ENCODE results near the gene SCAF4.
"Not testable (repeated sequence)": the region's sequence is repeated elsewhere in the genome, so short reads cannot be mapped to it uniquely, and the experiment has no call there.

SCAF4 gene

DNA sequence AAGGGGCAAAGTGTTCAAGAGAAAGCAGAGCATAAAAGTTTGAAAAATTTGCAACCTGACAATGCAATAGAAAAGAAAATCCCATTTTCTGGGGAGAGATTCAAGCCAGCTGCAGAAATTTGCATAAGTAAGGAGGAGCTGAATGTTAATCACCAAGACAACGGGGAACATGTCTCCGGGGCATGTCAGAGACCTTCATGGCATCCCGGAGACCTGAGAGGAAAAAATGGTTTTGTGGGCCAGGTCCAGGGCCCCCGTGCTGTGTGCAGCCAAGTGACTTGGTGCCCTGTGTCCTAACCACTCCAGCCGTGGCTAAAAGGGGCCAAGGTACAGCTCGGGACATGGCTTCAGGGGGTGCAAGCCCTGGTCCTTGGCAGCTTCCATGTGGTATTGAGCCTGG, 33.9 kb upstream of the SCAF4 start:
- H3K4me1 ChIP-seq (ENCODE audit: control insufficient read depth, insufficient read depth, low read length, poor library complexity, severe bottlenecking); H3K27me3 ChIP-seq (replicated peaks; ENCODE audit: control insufficient read depth, insufficient read depth, low read length, poor library complexity, severe bottlenecking); H3K36me3 ChIP-seq (ENCODE audit: control insufficient read depth, insufficient read depth, low read length); H3K9me3 ChIP-seq (ENCODE audit: control insufficient read depth, low read length); DNase-seq; H3K27ac ChIP-seq (ENCODE audit: insufficient read depth, low read length, poor library complexity, severe bottlenecking); H3K4me3 ChIP-seq (ENCODE audit: insufficient read depth, low read depth, low read length, poor library complexity, severe bottlenecking): not testable (repeated sequence)

- no peaks in the 10 kb centered on the region for H3K27me3 ChIP-seq (replicated peaks; ENCODE audit: control insufficient read depth, insufficient read depth, low read length, poor library complexity, severe bottlenecking)
- H3K4me1 ChIP-seq (ENCODE audit: control insufficient read depth, insufficient read depth, low read length, poor library complexity, severe bottlenecking) = no peaks in the 10 kb centered on the region
- H3K4me3 ChIP-seq (ENCODE audit: insufficient read depth, low read depth, low read length, poor library complexity, severe bottlenecking) = no peak overlapping the region
- H3K9me3 ChIP-seq (ENCODE audit: control insufficient read depth, low read length) = no peaks in the 10 kb centered on the region
- H3K36me3 ChIP-seq (ENCODE audit: control insufficient read depth, insufficient read depth, low read length) = no peaks in the 10 kb centered on the region
- H3K27ac ChIP-seq (ENCODE audit: insufficient read depth, low read length, poor library complexity, severe bottlenecking) = no peak overlapping the region
- DNase-seq = no peak
Observed at GRCh38 chr21:31760931-31761330, 29.0 kb upstream of the SCAF4 start.

- Histone ChIP-seq H3K4me3 (ENCODE audit: insufficient read depth, low read depth, low read length, poor library complexity, severe bottlenecking) (no peak overlapping the region), H3K36me3 (ENCODE audit: control insufficient read depth, insufficient read depth, low read length) (no peaks in the 10 kb centered on the region), H3K4me1 (ENCODE audit: control insufficient read depth, insufficient read depth, low read length, poor library complexity, severe bottlenecking) (no peaks in the 10 kb centered on the region), H3K27me3 (replicated peaks; ENCODE audit: control insufficient read depth, insufficient read depth, low read length, poor library complexity, severe bottlenecking) (no peaks in the 10 kb centered on the region), H3K9me3 (ENCODE audit: control insufficient read depth, low read length) (no peaks in the 10 kb centered on the region), H3K27ac (ENCODE audit: insufficient read depth, low read length, poor library complexity, severe bottlenecking) (no peak overlapping the region)
- no peak for DNase-seq
Observed at GRCh38 chr21:31756787-31757186, 24.9 kb upstream of the SCAF4 start.

DNA sequence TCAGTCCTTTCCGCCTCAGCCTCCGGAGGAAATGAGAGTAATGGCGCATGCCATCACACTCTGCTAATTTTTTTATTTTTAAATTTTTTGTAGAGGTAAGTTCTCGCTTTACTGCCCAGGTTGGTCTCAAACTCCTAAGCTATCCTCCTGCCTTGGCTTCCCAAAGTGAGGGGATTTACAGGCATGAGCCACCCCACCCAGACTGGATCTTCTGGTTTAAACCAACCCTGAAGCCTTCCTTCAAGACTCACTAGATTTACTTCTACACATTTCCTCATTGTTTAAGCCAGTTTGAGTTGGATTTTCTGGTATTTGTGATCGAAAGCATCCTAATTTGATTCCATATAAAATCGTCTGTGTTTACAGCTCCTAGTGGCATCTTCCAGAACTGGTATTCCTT, 23.1 kb upstream of the SCAF4 start:
- H3K4me1 ChIP-seq (ENCODE audit: control insufficient read depth, insufficient read depth, low read length, poor library complexity, severe bottlenecking) = no peaks in the 10 kb centered on the region
- H3K4me3 ChIP-seq (ENCODE audit: insufficient read depth, low read depth, low read length, poor library complexity, severe bottlenecking) = no peak overlapping the region
- H3K36me3 ChIP-seq (ENCODE audit: control insufficient read depth, insufficient read depth, low read length) = no peaks in the 10 kb centered on the region
- H3K27me3 ChIP-seq (replicated peaks; ENCODE audit: control insufficient read depth, insufficient read depth, low read length, poor library complexity, severe bottlenecking) = no peaks in the 10 kb centered on the region
- H3K9me3 ChIP-seq (ENCODE audit: control insufficient read depth, low read length) = no peaks in the 10 kb centered on the region
- no peak overlapping the region for H3K27ac ChIP-seq (ENCODE audit: insufficient read depth, low read length, poor library complexity, severe bottlenecking)
- no peak for DNase-seq

- Histone ChIP-seq H3K4me3 (ENCODE audit: insufficient read depth, low read depth, low read length, poor library complexity, severe bottlenecking) (no peak overlapping the region), H3K9me3 (ENCODE audit: control insufficient read depth, low read length) (no peaks in the 10 kb centered on the region), H3K27ac (ENCODE audit: insufficient read depth, low read length, poor library complexity, severe bottlenecking) (no peak overlapping the region), H3K36me3 (ENCODE audit: control insufficient read depth, insufficient read depth, low read length) (no peaks in the 10 kb centered on the region), H3K4me1 (ENCODE audit: control insufficient read depth, insufficient read depth, low read length, poor library complexity, severe bottlenecking) (no peaks in the 10 kb centered on the region), H3K27me3 (replicated peaks; ENCODE audit: control insufficient read depth, insufficient read depth, low read length, poor library complexity, severe bottlenecking) (no peaks in the 10 kb centered on the region)
- DNase-seq = no peak
Observed at GRCh38 chr21:31754708-31754960, 22.7 kb upstream of the SCAF4 start.

DNA sequence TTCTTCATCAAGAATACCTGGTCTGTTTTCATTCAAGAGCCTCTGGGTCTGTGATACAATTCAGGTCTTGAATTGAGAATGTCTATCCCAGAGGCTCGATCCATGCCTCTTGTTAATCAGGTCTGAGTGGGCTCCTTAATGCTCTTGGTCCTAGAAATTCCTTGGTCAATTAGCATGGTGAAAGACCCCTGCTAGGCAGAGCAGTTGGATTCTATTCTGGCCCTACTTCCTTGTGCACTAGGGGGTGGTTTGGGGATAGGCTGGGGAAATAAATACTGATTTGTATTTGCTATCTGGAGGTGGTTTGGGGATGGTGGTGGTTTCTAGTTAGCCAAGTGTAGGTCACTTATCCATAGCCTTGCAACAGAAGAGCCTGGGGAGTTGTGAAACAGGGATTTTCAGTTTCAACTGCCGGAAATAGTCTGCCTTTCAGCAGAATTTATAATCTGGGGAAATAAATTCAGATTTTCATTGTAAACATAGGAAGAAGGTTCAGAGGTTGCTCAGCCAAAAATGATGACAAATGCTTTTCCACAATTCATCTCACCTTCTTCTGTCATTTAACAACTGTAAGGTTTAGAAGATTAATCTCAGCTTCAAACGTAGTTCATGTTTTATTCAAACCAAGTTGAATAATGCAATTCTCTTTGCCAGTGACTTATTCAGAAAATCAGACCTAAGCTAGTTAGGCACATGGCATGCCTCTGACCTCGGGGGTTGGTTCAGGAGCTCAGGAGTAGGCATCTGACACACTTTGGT, 22.2 kb upstream of the SCAF4 start:
- Histone ChIP-seq H3K27me3 (replicated peaks; ENCODE audit: control insufficient read depth, insufficient read depth, low read length, poor library complexity, severe bottlenecking) (no peaks in the 10 kb centered on the region), H3K27ac (ENCODE audit: insufficient read depth, low read length, poor library complexity, severe bottlenecking) (no peak overlapping the region), H3K36me3 (ENCODE audit: control insufficient read depth, insufficient read depth, low read length) (no peaks in the 10 kb centered on the region), H3K9me3 (ENCODE audit: control insufficient read depth, low read length) (no peaks in the 10 kb centered on the region), H3K4me3 (ENCODE audit: insufficient read depth, low read depth, low read length, poor library complexity, severe bottlenecking) (no peak overlapping the region), H3K4me1 (ENCODE audit: control insufficient read depth, insufficient read depth, low read length, poor library complexity, severe bottlenecking) (no peaks in the 10 kb centered on the region)
- DNase-seq = no peak

- H3K9me3 ChIP-seq (ENCODE audit: control insufficient read depth, low read length) = no peaks in the 10 kb centered on the region
- DNase-seq = no peak
- no peaks in the 10 kb centered on the region for H3K27me3 ChIP-seq (replicated peaks; ENCODE audit: control insufficient read depth, insufficient read depth, low read length, poor library complexity, severe bottlenecking)
- no peak overlapping the region for H3K27ac ChIP-seq (ENCODE audit: insufficient read depth, low read length, poor library complexity, severe bottlenecking)
- H3K4me1 ChIP-seq (ENCODE audit: control insufficient read depth, insufficient read depth, low read length, poor library complexity, severe bottlenecking) = no peaks in the 10 kb centered on the region
- H3K4me3 ChIP-seq (ENCODE audit: insufficient read depth, low read depth, low read length, poor library complexity, severe bottlenecking) = no peak overlapping the region
- no peaks in the 10 kb centered on the region for H3K36me3 ChIP-seq (ENCODE audit: control insufficient read depth, insufficient read depth, low read length)
Observed at GRCh38 chr21:31752967-31753366, 21.0 kb upstream of the SCAF4 start.

DNA sequence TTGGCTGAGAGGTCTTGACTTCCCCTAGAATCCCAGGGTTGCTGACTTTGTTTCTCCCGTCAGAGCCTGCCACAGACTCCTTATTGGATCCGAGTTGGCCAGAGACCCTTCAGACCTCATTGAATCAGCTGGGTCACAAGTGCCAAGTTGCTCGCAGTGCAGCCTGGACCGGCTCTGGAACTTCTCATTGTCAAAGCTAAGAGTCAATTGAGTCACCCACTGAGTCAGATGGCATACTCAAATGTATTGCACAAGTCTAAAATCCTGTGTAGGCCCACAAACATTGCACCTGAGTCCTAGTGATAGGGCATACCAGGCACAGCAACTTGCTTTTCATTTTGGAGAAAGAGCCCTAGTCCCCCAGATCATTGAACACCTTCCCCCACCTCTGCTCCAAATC, 20.4 kb upstream of the SCAF4 start:
- Histone ChIP-seq H3K4me1 (ENCODE audit: control insufficient read depth, insufficient read depth, low read length, poor library complexity, severe bottlenecking) (no peaks in the 10 kb centered on the region), H3K9me3 (ENCODE audit: control insufficient read depth, low read length) (no peaks in the 10 kb centered on the region), H3K27me3 (replicated peaks; ENCODE audit: control insufficient read depth, insufficient read depth, low read length, poor library complexity, severe bottlenecking) (no peaks in the 10 kb centered on the region), H3K36me3 (ENCODE audit: control insufficient read depth, insufficient read depth, low read length) (no peaks in the 10 kb centered on the region), H3K27ac (ENCODE audit: insufficient read depth, low read length, poor library complexity, severe bottlenecking) (no peak overlapping the region), H3K4me3 (ENCODE audit: insufficient read depth, low read depth, low read length, poor library complexity, severe bottlenecking) (no peak overlapping the region)
- no peak for DNase-seq

GRCh38 chr21:31750843-31751242, 18.9 kb upstream of the SCAF4 start:
- no peaks in the 10 kb centered on the region for H3K9me3 ChIP-seq (ENCODE audit: control insufficient read depth, low read length)
- no peak overlapping the region for H3K27ac ChIP-seq (ENCODE audit: insufficient read depth, low read length, poor library complexity, severe bottlenecking)
- no peak for DNase-seq
- H3K4me3 ChIP-seq (ENCODE audit: insufficient read depth, low read depth, low read length, poor library complexity, severe bottlenecking) = no peak overlapping the region
- no peaks in the 10 kb centered on the region for H3K4me1 ChIP-seq (ENCODE audit: control insufficient read depth, insufficient read depth, low read length, poor library complexity, severe bottlenecking)
- H3K36me3 ChIP-seq (ENCODE audit: control insufficient read depth, insufficient read depth, low read length) = no peaks in the 10 kb centered on the region
- no peaks in the 10 kb centered on the region for H3K27me3 ChIP-seq (replicated peaks; ENCODE audit: control insufficient read depth, insufficient read depth, low read length, poor library complexity, severe bottlenecking)

DNA sequence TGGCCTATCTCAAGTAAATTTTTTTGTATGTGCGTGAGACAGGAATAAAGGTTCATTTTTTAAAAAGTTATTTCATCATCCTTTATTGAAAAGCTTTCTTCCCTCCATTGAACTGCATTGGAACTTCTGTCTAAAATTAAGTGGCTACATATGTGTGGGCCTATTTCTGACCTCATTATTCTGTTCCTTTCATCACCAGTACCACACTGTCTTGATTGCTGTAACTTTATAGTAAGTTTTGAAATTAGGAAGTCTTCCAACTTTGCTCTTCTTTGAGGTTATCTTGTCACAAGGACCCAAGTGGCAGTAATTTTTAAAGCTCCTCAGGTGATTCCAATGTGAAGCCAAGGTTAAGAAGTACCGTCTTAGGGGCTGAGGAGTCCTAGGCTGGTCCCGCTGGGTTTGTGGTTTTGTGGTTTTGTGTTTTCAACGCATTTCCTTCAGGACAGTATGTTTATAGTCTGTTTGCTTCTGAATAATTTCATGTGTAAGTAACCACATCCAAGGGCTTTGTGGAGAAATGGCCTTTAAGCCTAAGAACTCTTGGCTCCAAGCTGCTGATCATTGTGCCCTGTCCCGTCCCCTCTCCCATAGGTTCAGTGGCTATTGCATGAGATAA, 12.4 kb upstream of the SCAF4 start:
- no peak for DNase-seq
- no peaks in the 10 kb centered on the region for H3K9me3 ChIP-seq (ENCODE audit: control insufficient read depth, low read length)
- H3K27ac ChIP-seq (ENCODE audit: insufficient read depth, low read length, poor library complexity, severe bottlenecking) = no peak overlapping the region
- no peaks in the 10 kb centered on the region for H3K27me3 ChIP-seq (replicated peaks; ENCODE audit: control insufficient read depth, insufficient read depth, low read length, poor library complexity, severe bottlenecking)
- no peaks in the 10 kb centered on the region for H3K4me1 ChIP-seq (ENCODE audit: control insufficient read depth, insufficient read depth, low read length, poor library complexity, severe bottlenecking)
- no peaks in the 10 kb centered on the region for H3K36me3 ChIP-seq (ENCODE audit: control insufficient read depth, insufficient read depth, low read length)
- H3K4me3 ChIP-seq (ENCODE audit: insufficient read depth, low read depth, low read length, poor library complexity, severe bottlenecking) = no peak overlapping the region
